GM19438 (cell line): Measurements from ENCODE around the gene GPR25.

Experiments used
- ATAC-seq: cut with Tn5 transposase; IDR thresholded peaks from one replicate; pipeline ENCODE4 v1.9.1; 2021; ENCODE audit warnings: low read depth; ENCODE audit not compliant: unreplicated experiment

The GPR25 gene

GRCh38 chr1:200873116-200873670 is 412 bp downstream of the GPR25 start:
- no peak for ATAC-seq

GRCh38 chr1:200873671-200874397 is 1.1 kb downstream of the GPR25 start:
- ATAC-seq: no peak

DNA sequence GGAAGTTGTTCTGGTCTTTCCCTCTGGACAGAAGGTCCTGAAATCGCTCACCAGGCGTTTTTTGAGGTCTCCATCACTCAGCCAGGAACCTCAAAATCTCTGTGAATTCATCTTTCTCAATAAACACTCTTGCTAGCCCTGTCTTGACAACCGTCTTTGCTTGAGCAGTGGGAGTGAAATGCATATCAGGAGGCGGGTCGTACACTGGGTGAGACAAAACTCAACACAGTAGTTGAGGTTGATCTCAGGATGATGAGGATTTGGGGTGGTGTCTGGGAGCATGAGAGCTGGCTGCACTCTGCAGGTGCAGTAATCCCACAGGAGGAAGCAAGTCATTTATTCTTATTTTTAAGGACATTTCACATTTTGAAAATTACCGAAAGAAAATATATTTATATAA is 1.9 kb downstream of the GPR25 start:
- ATAC-seq: no peak

DNA sequence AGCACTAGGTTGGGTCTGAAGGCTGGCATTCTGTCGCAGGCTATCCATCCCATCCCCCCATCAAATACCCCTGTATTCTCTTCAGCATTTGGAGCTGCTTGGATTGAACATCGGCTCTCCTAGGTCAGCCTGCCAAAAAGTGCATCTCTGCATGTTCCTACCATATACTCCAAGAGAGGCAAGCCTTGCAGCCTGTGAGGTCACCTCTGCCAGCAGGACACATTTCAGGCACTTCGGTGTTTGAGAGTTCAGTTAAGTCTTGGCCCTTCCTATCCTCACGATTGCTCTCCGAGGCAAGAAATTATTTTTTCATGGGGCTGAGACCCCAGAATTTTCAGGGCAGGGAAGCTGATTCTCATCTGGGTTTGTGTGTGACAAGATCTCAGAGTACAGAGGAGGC is 2.6 kb downstream of the GPR25 start:
- no peak for ATAC-seq

- ATAC-seq: no peak
These were observed 4.2 kb downstream of the GPR25 start for GRCh38 chr1:200877010-200877409.

GRCh38 chr1:200877839-200878551 is 5.2 kb downstream of the GPR25 start:
- no peak for ATAC-seq

GRCh38 chr1:200880212-200880611 is 7.4 kb downstream of the GPR25 start:
- no peak for ATAC-seq

DNA sequence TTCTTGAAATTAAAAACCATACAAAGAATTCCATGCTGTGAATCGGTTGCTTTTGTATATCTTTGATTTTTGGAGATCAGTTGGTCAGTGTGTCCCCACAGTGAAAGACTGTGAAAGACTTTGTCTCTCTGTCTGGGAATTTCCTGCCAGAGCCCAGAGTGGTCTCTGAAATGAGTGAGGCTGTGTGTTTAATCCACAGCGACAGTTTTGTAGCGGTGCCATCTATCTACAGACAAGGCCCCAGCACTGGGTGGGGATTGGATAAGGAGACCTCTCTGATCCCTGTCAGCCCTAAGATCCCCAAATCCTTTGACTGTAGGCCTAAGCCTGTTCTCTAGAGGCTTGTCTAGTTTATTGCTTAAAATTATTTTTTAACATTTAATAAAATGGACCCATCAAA is 10.3 kb downstream of the GPR25 start:
- no peak for ATAC-seq

- no peak for ATAC-seq
These were observed 13.0 kb downstream of the GPR25 start for GRCh38 chr1:200885623-200886402.

GRCh38 chr1:200886594-200886993 is 13.8 kb downstream of the GPR25 start:
- ATAC-seq: no peak

DNA sequence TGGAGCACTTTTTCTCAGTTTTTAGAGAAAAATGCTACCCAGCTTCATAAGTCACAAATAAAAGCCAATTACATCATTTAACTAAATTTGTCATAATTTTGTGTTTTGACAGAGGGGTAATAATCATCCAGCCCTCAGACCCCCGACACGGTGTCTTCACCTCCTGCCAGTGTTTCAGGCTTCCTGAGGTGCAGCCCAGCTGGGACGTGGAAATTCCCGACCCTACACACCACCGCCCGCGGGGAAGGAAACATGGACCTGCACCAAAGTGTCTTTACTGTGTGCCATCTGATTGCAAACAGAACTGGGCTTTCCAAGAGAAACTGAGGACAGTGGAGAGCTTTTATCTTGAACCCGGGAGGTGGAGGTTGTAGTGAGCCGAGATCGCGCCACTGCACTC is 14.3 kb downstream of the GPR25 start:
- ATAC-seq: no peak

DNA sequence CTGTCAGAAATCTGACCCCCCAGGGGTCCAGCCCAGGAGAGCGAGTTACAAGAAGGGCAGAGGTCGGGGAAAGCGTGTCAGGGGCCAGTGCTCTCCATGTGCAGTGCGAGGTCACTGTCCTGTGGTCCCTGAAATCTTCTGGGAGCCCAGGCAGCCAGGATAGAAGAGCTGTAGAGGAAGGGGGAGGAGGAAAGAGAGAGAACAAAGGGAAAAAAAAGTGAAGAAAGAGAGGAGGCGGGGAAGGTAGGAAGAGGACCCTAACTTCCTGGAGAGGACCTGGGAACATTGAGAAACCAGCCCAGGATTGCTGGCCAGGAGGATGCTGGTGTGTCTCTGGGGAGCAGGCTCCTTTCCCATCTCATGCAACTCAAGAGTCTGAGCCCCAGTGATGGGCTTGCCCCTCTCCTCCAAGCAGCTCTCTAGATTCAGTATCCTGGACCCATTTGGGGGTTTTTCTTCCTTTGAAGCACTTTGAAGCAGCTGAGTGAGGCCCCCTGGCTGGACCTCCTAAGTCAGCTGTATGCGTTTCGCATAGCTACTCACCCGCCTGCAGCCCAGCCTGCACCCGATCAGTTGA is 15.1 kb downstream of the GPR25 start:
- no peak for ATAC-seq

DNA sequence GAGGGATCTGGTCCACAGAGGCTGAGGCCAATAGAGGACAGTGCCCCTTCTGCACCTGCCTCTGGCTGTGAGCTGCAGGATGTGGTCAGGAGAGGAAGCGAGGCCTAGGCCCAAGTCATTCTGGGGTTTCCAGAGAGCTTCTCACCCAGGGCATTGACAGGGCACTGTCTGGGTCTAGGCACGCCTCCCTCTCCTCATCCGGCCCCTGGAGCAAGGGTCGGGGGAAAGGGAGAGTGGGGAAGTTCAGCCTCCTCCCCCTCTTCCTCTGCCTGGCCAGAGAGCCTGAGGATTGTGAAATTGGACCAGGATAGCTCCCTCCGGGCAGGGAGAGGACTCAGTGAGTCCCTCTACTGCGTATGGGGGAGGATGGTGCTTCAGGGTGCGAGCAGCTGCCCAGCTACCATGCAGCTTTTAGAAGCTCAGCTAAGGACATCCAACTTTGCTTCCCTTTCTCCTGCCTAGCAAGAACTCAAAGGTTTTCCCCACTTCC is 15.6 kb downstream of the GPR25 start:
- ATAC-seq: peak; percentile 88

DNA sequence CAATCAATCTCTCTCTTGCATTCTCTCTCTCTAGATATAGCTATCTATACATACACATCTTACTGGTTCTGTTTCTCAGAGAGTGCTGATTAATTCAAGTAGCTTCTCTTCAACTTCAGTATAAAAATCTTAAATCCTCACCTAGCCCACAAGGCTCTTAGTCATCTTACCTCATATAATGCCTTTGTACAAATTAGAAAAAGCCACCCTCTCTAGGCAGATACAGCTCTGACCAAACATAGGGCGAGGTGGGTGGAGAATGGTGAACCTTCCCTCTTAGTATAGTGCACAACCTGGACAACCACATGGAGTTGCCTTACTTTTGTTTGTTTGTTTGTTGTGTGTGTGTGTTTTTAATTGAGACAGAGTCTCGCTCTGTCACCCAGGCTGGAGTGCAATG is 16.8 kb downstream of the GPR25 start:
- no peak for ATAC-seq

GRCh38 chr1:200890027-200890426 is 17.2 kb downstream of the GPR25 start:
- ATAC-seq: no peak

GRCh38 chr1:200890818-200891773 is 18.3 kb downstream of the GPR25 start:
- ATAC-seq: peak; percentile 21

DNA sequence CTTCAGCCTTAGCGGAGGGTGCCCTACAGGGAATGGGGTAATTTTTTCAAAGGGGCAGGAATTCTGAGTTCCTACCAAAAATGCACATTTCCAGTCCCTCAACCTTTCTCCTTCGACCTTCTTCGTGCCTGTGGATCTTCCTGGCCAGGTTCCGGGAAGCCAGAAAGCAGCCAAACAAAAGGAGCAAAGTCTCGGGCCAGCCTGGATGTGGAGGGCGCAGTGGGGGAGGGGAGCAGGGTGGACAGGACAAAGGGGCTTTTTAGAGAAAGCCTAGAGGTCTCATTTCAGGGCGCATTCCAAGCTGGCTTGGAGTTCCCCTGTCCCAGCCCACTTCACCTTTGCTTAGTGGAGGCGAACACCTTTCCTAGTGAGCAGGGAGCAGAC is 19.0 kb downstream of the GPR25 start:
- ATAC-seq: no peak

GRCh38 chr1:200892546-200892945 is 19.8 kb downstream of the GPR25 start:
- no peak for ATAC-seq

GRCh38 chr1:200892958-200893357 is 20.2 kb downstream of the GPR25 start:
- no peak for ATAC-seq
